Esophagus muscularis mucosa (tissue), 4 donors: ENCODE measurements around the gene GBA2. TPM values are rescaled to one million over a fixed set of nuclear protein-coding genes. Genes with fewer than 3 reads are reported as not detected.
A peak's percentile ranks its signal among the peaks of the same experiment; 100 is the strongest.

Experiments used
- DNase-seq: peaks from one replicate; pipeline ENCODE4 v3.0.0-alpha.2; 2017; ENCODE audit errors: extremely low spot score
- H3K27ac ChIP-seq, 4 donors: fragments of 200-600 bp; sonication (generic); replicated peaks in 1 of 4; 1 replicate in 3 of 4; 2 replicates in 1 of 4; pipeline ENCODE4 v1.5.1; 2016 to 2019; ENCODE audit warnings: mild to moderate bottlenecking in 1 of 4
- H3K27me3 ChIP-seq, 4 donors: fragments of 200-600 bp; sonication (generic); one replicate each; pipeline versions ENCODE4 v1.5.1 to v1.6.0; 2016 to 2019
- H3K36me3 ChIP-seq, 4 donors: fragments of 200-600 bp; sonication (generic); one replicate each; pipeline ENCODE4 v1.5.1; 2016 to 2019
- H3K4me1 ChIP-seq, 4 donors: fragments of 200-600 bp; sonication (generic); one replicate each; pipeline ENCODE4 v1.5.1; 2016 to 2019
- H3K4me3 ChIP-seq, 4 donors: fragments of 200-600 bp; sonication (generic); 1 replicate in 2 of 4; 2 replicates in 2 of 4; pipeline ENCODE4 v1.5.1; 2016 to 2019; ENCODE audit warnings: mild to moderate bottlenecking in 4 of 4, moderate library complexity in 1 of 4
- H3K9me3 ChIP-seq, 4 donors: fragments of 200-600 bp; sonication (generic); 1 replicate in 3 of 4; 2 replicates in 1 of 4; pipeline ENCODE4 v1.5.1; 2016 to 2019
- CTCF ChIP-seq, 3 experiments: fragments of 200-600 bp in 2 of 3; fragments of 450-650 bp in 1 of 3; sonication (generic) in 2 of 3; IDR thresholded peaks; one replicate each; pipeline ENCODE4 v1.5.1; 2017 to 2019; ENCODE audit warnings: antibody characterized with exemption in 3 of 3, mild to moderate bottlenecking in 2 of 3, moderate library complexity in 1 of 3
- EP300 ChIP-seq: sonication (generic); formaldehyde crosslinking; IDR thresholded peaks from one replicate; pipeline ENCODE4 v1.6.1; 2017; ENCODE audit warnings: antibody characterized with exemption
- POLR2A ChIP-seq: fragments of 450-650 bp; IDR thresholded peaks from one replicate; pipeline ENCODE4 v1.6.1; 2017; ENCODE audit warnings: antibody characterized with exemption, moderate library complexity, mild to moderate bottlenecking, low read depth
- POLR2AphosphoS5 ChIP-seq, 2 donors: sonication (generic); formaldehyde crosslinking; IDR thresholded peaks; one replicate each; pipeline ENCODE4 v1.6.1; 2017; ENCODE audit warnings: antibody characterized with exemption in 2 of 2
- WGBS: methylation state at CpG from one replicate; pipeline ENCODE4 v1.1.5; 2018; 5-methylcytosine and 5-hydroxymethylcytosine counted together
- intact Hi-C: fragments of 100-400 bp; cut with DNase I; formaldehyde crosslinking; loops from one replicate; pipeline ENCODE4 v1.15.1; 2023
- total RNA-seq, 4 donors: library from RNA; depleted of rRNA; stranded (reverse); fragments of >200 nt; gene quantifications; one replicate each; pipeline versions ENCODE4 v1.1.0 to v1.2.1, GENCODE V29; 2016

The GBA2 gene
- 10 to 100 TPM; 44.0 to 67.8 (median 55.5) TPM for total RNA-seq

GRCh38 chr9:35748858-35749514 is at the start of gene GBA2, which contains the start of gene RGP1:
Gene GBA2 (minus strand): TSS chr9:35749228. CDS start chr9:35748704, 524 bp downstream.
Gene RGP1 (plus strand): TSS chr9:35749287. CDS start chr9:35749756, 469 bp downstream.
- TF ChIP-seq POLR2A (peak; percentile 34), POLR2AphosphoS5 (IDR thresholded peaks at IDR 0.05) (peak; percentile 81 to 92), EP300 (no peak)
- DNase-seq, result no peak
- WGBS, result 0% methylated on average over 32 of the region's 69 CpGs
- H3K36me3 ChIP-seq, result peaks cover 44 to 50% (median 47%) of the 10 kb centered on the region in 4 donors
- intact Hi-C loops, result no loop called here
- no peaks in the 10 kb centered on the region for H3K9me3 ChIP-seq
- H3K27ac ChIP-seq, result peak within 1 kb of the TSS; percentile 88 to 93 (median 91)
- H3K4me3 ChIP-seq, result peak within 1 kb of the TSS; percentile 64 to 90 (median 84)
- no peaks in the 10 kb centered on the region for H3K27me3 ChIP-seq
- peaks cover 47 to 66% (median 56%) of the 10 kb centered on the region in 4 donors for H3K4me1 ChIP-seq

GRCh38 chr9:35797311-35798109 is 48.5 kb upstream of the GBA2 start:
- DNase-seq, result no peak
- no peak overlapping the region for H3K27ac ChIP-seq

GRCh38 chr9:35795695-35796094 is 46.7 kb upstream of the GBA2 start:
- no peak overlapping the region for H3K4me3 ChIP-seq
- intact Hi-C loops, result no loop called here
- peaks cover 3 to 19% (median 12%) of the 10 kb centered on the region in 4 donors for H3K36me3 ChIP-seq
- DNase-seq, result no peak
- H3K27ac ChIP-seq, result no peak overlapping the region
- H3K4me1 ChIP-seq, result peaks cover 26 to 57% (median 51%) of the 10 kb centered on the region in 4 donors
- H3K9me3 ChIP-seq, result no peaks in the 10 kb centered on the region
- TF ChIP-seq CTCF (IDR thresholded peaks at IDR 0.05), result no peak
- TF ChIP-seq POLR2A, result no peak
- TF ChIP-seq EP300, result no peak
- no peak for TF ChIP-seq POLR2AphosphoS5 (IDR thresholded peaks at IDR 0.05)
- no peaks in the 10 kb centered on the region for H3K27me3 ChIP-seq

More at GRCh38 chr9:35797311-35798109, 48.5 kb upstream of the GBA2 start:
- H3K27me3 ChIP-seq, result no peaks in the 10 kb centered on the region
- intact Hi-C loops, result no loop called here
- peaks cover 11 to 37% (median 30%) of the 10 kb centered on the region in 4 donors for H3K36me3 ChIP-seq
- peaks cover 16 to 42% (median 35%) of the 10 kb centered on the region in 4 donors for H3K4me1 ChIP-seq
- 92% methylated on average over 6 of the region's 6 CpGs for WGBS
- no peak overlapping the region for H3K4me3 ChIP-seq
- TF ChIP-seq EP300, result no peak
- no peak for TF ChIP-seq POLR2A
- no peak for TF ChIP-seq POLR2AphosphoS5 (IDR thresholded peaks at IDR 0.05)
- TF ChIP-seq CTCF (IDR thresholded peaks at IDR 0.05), result no peak
- H3K9me3 ChIP-seq, result no peaks in the 10 kb centered on the region

- peak overlapping the region; percentile 41 to 91 (median 70) for H3K27ac ChIP-seq
- no peak for DNase-seq
- peak overlapping the region; percentile 68 to 82 (median 68) for H3K4me3 ChIP-seq
- intact Hi-C loops, result no loop called here
- H3K36me3 ChIP-seq, result no peaks in the 10 kb centered on the region
- no peaks in the 10 kb centered on the region for H3K9me3 ChIP-seq
- no peaks in the 10 kb centered on the region for H3K27me3 ChIP-seq
- WGBS, result 43% methylated on average over 2 of the region's 2 CpGs
- TF ChIP-seq POLR2AphosphoS5 (IDR thresholded peaks at IDR 0.05), result no peak
- no peak for TF ChIP-seq POLR2A
- H3K4me1 ChIP-seq, result peaks cover 28 to 64% (median 57%) of the 10 kb centered on the region in 4 donors
These were observed 44.4 kb upstream of the GBA2 start for GRCh38 chr9:35793461-35793860.

- H3K36me3 ChIP-seq, result no peaks in the 10 kb centered on the region
- peaks cover 28 to 64% (median 57%) of the 10 kb centered on the region in 4 donors for H3K4me1 ChIP-seq
- peak overlapping the region; percentile 68 to 82 (median 68) for H3K4me3 ChIP-seq
- no peaks in the 10 kb centered on the region for H3K9me3 ChIP-seq
- intact Hi-C loops, result no loop called here
- no peak for DNase-seq
- peak overlapping the region; percentile 41 to 91 (median 70) for H3K27ac ChIP-seq
- TF ChIP-seq EP300, result no peak
- 91% methylated on average over 11 of the region's 14 CpGs for WGBS
- H3K27me3 ChIP-seq, result no peaks in the 10 kb centered on the region
These were observed 43.8 kb upstream of the GBA2 start for GRCh38 chr9:35792826-35793225.
